NK-92 (cell line): ENCODE data around the gene IFITM2.

Experiments used
- DNase-seq: peaks from one replicate; lab custom pipeline; 2025; ENCODE audit not compliant: unreplicated experiment; lab: John Stamatoyannopoulos, UW

The IFITM2 gene

GRCh38 chr11:292211-293121 lies 15.2 kb upstream of the IFITM2 start:
- no peak for DNase-seq

GRCh38 chr11:293271-293851 lies 14.3 kb upstream of the IFITM2 start:
- DNase-seq, result no peak

- no peak for DNase-seq
Observed at GRCh38 chr11:293852-294661, 13.6 kb upstream of the IFITM2 start.

GRCh38 chr11:294780-295179 lies 12.8 kb upstream of the IFITM2 start:
- no peak for DNase-seq

GRCh38 chr11:295351-296170 lies 12.1 kb upstream of the IFITM2 start:
- DNase-seq, result no peak

GRCh38 chr11:296171-297050 lies 11.2 kb upstream of the IFITM2 start:
- DNase-seq, result no peak

- DNase-seq, result no peak
Observed at GRCh38 chr11:297051-297585, 10.5 kb upstream of the IFITM2 start.

- no peak for DNase-seq
Observed at GRCh38 chr11:297586-298405, 9.8 kb upstream of the IFITM2 start.

GRCh38 chr11:298406-299065 lies 9.1 kb upstream of the IFITM2 start:
- no peak for DNase-seq

- DNase-seq, result no peak
Observed at GRCh38 chr11:299081-299891, 8.3 kb upstream of the IFITM2 start, which contains the start of gene IFITM5. Gene IFITM5, minus strand, starts transcription at chr11:299526. Its CDS starts 36 bp downstream, at chr11:299490.

- DNase-seq, result no peak
Observed at GRCh38 chr11:299951-300735, 7.5 kb upstream of the IFITM2 start.

- DNase-seq, result no peak
Observed at GRCh38 chr11:303363-303762, 4.3 kb upstream of the IFITM2 start.

GRCh38 chr11:304061-304506 lies 3.5 kb upstream of the IFITM2 start:
- DNase-seq, result no peak

- no peak for DNase-seq
Observed at GRCh38 chr11:304915-305843, 2.4 kb upstream of the IFITM2 start.

- DNase-seq, result no peak
Observed at GRCh38 chr11:305844-306211, 1.8 kb upstream of the IFITM2 start.
